ENCODE data around the gene SDR42E1. TPM values are rescaled to one million over a fixed set of nuclear protein-coding genes. Genes with fewer than 3 reads are reported as not detected.

Gene SDR42E1
- total RNA-seq, 1 experiment from 2014 or later = 17.4 TPM

- H3K4me3 ChIP-seq (replicated peaks in 1 of 2; ENCODE audit: low read depth in 1 of 2, low read length in 2 of 2) = no peak overlapping the region
- TF ChIP-seq, protein P1, sequence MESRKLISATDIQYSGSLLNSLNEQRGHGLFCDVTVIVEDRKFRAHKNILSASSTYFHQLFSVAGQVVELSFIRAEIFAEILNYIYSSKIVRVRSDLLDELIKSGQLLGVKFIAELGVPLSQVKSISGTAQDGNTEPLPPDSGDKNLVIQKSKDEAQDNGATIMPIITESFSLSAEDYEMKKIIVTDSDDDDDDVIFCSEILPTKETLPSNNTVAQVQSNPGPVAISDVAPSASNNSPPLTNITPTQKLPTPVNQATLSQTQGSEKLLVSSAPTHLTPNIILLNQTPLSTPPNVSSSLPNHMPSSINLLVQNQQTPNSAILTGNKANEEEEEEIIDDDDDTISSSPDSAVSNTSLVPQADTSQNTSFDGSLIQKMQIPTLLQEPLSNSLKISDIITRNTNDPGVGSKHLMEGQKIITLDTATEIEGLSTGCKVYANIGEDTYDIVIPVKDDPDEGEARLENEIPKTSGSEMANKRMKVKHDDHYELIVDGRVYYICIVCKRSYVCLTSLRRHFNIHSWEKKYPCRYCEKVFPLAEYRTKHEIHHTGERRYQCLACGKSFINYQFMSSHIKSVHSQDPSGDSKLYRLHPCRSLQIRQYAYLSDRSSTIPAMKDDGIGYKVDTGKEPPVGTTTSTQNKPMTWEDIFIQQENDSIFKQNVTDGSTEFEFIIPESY (IDR thresholded peaks at IDR 0.05; ENCODE audit: extremely low read depth, insufficient replicate concordance, low read length) = no peak
- DNase-seq (ENCODE audit: low read depth, low spot score) = no peak
- peaks cover 95% of the 10 kb centered on the region for H3K27me3 ChIP-seq (ENCODE audit: insufficient read depth, low read length)
- no peaks in the 10 kb centered on the region for H3K9me2 ChIP-seq (ENCODE audit: insufficient read depth)
- no peaks in the 10 kb centered on the region for H3K36me3 ChIP-seq (ENCODE audit: control insufficient read depth in 1 of 2, insufficient read depth in 2 of 2, low read length in 2 of 2)
- H3K4me1 ChIP-seq (ENCODE audit: control insufficient read depth in 1 of 2, insufficient read depth in 2 of 2, low read length in 2 of 2) = no peaks in the 10 kb centered on the region
- H3K79me2 ChIP-seq (ENCODE audit: insufficient read depth, low read length) = no peaks in the 10 kb centered on the region
- no peak; the same call in 1 of the 2 replicates for ATAC-seq
- H3K4me2 ChIP-seq (ENCODE audit: low read length) = no peak overlapping the region
- H3K9ac ChIP-seq (ENCODE audit: low read length) = no peak overlapping the region
- H3K27ac ChIP-seq (ENCODE audit: low read depth, low read length) = no peak overlapping the region
- intact Hi-C loops (cut with micrococcal nuclease) = no loop called here
- H4K20me1 ChIP-seq (ENCODE audit: insufficient read depth) = no peaks in the 10 kb centered on the region
- CTCF ChIA-PET = interaction anchor here (1.5 kb wide), 1 partner anchor 10 kb away, joined by 4 read pairs; no protein-coding TSS in a partner anchor
- BruUV-seq (replicated peaks) = no TSS peak
- no peaks in the 10 kb centered on the region for H3K9me3 ChIP-seq (ENCODE audit: control insufficient read depth in 1 of 2, insufficient read depth in 1 of 2, low read depth in 1 of 2, low read length in 2 of 2)
- POLR2A ChIA-PET = no interaction called here
- no peak overlapping the region for H2AFZ ChIP-seq (ENCODE audit: low read depth, low read length, poor library complexity, severe bottlenecking)
- RAD21 ChIA-PET (ENCODE audit: low non-redundant PET in 1 of 2, low total read pairs in 2 of 2, uncharacterized antibody in 2 of 2, unreplicated experiment in 2 of 2) = no interaction called here
Measured at GRCh38 chr16:82051656-82052055, 40.4 kb upstream of the SDR42E1 start.

- BruUV-seq (replicated peaks) = no TSS peak
- TF ChIP-seq MAX (IDR thresholded peaks at IDR 0.05) (no peak), ELF1 (IDR thresholded peaks at IDR 0.05; ENCODE audit: borderline replicate concordance, low read depth) (no peak)
- Histone ChIP-seq H2AFZ (ENCODE audit: low read depth, low read length, poor library complexity, severe bottlenecking) (no peak overlapping the region), H3K9me3 (ENCODE audit: control insufficient read depth in 1 of 2, insufficient read depth in 1 of 2, low read depth in 1 of 2, low read length in 2 of 2) (no peaks in the 10 kb centered on the region), H3K4me2 (ENCODE audit: low read length) (no peak overlapping the region), H3K27ac (ENCODE audit: low read depth, low read length) (no peak overlapping the region), H4K20me1 (ENCODE audit: insufficient read depth) (no peaks in the 10 kb centered on the region), H3K79me2 (ENCODE audit: insufficient read depth, low read length) (no peaks in the 10 kb centered on the region), H3K4me3 (replicated peaks in 1 of 2; ENCODE audit: low read depth in 1 of 2, low read length in 2 of 2) (no peak overlapping the region), H3K9me2 (ENCODE audit: insufficient read depth) (no peaks in the 10 kb centered on the region), H3K4me1 (ENCODE audit: control insufficient read depth in 1 of 2, insufficient read depth in 2 of 2, low read length in 2 of 2) (no peaks in the 10 kb centered on the region), H3K36me3 (ENCODE audit: control insufficient read depth in 1 of 2, insufficient read depth in 2 of 2, low read length in 2 of 2) (no peaks in the 10 kb centered on the region), H3K9ac (ENCODE audit: low read length) (no peak overlapping the region), H3K27me3 (ENCODE audit: insufficient read depth, low read length) (peaks cover 92% of the 10 kb centered on the region)
- ATAC-seq (no peak), DNase-seq (ENCODE audit: low read depth, low spot score) (no peak)
- ChIA-PET RAD21 (ENCODE audit: low non-redundant PET in 1 of 2, low total read pairs in 2 of 2, uncharacterized antibody in 2 of 2, unreplicated experiment in 2 of 2) (no interaction called here), POLR2A (no interaction called here), CTCF (no interaction called here)
- intact Hi-C loops (cut with micrococcal nuclease) = no loop called here
Measured at GRCh38 chr16:82050909-82051357, 39.7 kb upstream of the SDR42E1 start.
